Hippocampal formation (tissue), 2 donors: ENCODE measurements around the gene AOPEP.
"Not testable (repeated sequence)": the region's sequence is repeated elsewhere in the genome, so short reads cannot be mapped to it uniquely, and the experiment has no call there.

Source experiments
- DNase-seq, 2 donors: peaks; one replicate each; lab custom pipeline; 2025; lab: John Stamatoyannopoulos, UW

Gene AOPEP

DNA sequence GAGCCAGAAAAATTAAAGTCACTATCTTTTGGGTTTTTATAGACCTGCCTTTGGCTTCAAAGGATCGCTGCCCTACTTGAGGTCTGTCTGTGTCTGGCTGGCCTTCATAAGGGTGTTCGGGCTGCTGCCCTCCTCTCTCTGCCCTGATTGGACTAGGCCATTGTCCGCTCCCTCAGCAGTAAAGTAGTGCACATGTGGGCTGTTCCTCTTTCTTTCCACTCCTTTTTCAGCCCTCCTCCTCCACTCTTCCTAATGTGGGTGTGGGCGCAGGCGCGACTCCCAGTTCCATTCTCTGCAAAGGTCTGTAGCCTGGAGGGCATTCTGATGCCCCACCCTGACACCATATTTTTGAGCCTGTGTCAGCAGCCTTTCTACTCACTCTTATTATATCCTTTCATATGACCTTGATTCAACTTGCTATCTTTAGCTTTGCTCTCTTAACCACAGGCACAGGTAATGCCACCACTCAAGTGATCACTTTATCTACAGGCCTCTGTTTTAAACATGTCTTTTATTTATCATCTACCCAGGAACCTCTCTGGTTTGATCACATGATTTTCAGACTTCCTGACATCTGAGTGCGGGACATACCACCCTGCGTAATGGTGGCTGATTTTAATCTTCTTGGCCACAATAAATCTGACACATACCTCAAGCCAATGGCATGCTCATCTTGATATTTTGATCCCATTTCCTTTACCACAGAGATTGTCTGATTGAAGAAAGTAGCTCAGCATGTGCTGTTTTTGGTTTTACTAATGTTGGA is 144.5 kb downstream of the AOPEP start:
- no peak for DNase-seq

DNA sequence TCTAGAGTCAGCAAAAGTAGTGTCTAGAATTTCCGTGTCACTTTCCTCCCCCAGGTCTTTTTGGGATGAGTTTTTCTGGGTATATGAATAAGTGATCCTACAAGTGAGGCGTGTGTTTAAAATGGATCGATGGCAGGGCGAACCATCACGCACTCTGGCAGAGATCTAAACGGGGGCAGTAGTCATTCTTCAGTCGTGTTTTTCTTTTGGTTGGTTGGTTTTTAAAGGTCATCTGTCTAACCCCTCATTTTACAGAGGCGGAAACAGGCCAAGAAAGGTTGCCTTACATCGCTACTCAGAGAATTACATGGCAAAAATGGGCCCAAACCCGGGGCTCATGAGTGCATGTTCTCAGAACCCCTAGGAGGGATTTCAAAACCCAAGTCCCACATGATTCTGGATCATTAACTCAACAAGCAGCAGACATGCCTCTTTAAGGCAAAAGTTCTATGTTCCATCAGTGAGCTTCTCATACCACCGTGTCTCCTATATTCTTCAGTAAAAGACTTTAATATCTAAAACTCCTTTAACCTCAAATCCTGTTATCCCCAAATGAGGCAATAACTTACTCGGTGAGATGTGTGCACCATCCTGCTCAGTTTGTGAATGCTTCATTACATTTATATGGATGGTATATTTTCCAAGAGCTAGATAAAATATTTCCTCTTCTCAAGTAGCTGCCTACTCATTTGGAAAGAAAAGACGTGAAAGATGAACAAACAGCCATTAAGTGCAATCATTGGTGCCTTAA is 145.8 kb downstream of the AOPEP start:
- no peak for DNase-seq

DNA sequence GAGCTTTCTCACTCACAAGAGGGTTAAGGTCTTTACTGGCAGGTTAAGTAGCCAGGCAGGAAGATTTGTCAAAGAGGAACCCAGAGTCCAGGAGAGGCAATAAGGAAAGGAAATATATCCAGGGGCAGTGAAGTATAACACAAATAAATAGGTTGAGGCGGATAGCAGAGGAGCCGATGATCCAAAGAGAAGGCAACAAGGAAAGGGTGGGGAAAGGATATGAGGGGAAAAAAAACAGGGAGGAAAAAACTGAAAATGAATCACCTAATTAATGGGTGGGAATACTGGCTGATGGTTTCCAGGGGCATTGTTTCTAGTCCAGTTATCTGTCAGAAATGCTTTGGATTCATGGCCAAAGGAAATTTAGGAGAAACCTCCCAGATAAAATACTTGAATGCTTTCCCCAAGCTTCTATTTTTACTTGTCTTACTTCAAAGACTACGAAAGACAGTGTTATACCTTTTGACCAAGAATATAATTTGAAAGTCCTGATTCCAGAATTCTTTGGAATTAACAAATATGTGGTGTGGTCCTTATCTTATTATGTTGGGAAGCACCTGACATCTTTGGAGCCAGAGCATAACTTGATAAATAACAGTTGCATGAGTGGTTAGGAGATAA is 146.5 kb downstream of the AOPEP start:
- no peak for DNase-seq

DNA sequence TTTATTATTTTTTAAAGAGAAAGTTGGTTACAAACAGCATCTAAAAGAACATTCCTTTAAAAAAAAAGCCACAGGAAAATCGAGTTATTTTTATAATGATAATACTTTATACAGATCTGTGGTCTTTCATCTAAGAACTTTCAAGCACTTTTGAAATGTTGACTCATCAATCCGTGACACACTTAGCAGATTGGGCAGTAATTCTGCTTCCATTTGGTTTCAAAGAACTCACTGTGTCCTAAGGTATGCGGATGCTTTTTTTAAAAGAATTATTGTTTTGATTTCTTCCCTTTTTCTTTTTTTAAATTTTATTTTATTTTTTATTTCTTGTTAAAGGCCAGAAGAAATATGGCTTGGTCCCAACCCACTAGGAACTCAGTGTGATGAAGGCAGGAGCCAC is 147.8 kb downstream of the AOPEP start:
- no peak for DNase-seq

DNA sequence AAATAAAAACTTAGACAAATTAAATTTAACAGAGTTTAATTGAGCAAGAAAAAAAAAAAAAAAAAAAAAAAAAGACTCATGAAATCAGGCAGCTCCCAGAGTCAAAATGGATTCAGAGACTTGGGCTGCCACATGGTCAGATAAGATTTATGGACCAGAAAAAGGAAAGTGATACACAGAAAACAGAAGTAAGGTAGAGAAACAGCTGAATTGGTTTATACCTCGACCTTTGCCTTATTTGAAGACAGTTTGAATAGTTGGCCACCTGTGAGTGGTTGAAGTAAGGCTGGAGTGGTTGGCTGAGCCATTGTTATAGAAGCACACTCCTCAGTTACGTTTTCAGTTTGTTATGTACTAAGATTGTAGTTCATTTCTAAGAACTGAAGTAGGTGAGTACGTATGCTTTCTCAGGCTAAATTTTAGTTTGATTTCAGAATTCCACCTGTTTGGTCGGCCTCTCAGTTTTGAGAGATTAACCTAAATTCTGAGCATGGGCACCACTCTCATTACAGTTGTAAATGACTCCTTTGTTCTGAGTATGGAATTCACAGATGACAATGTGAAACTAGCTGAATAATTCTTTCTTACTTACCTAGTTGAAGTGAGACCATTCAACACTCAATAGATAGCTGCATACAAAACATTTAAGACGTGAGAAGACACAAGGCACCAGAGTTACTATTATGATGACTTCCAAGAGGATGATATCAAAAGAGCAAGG is 149.0 kb downstream of the AOPEP start:
- no peak for DNase-seq

DNA sequence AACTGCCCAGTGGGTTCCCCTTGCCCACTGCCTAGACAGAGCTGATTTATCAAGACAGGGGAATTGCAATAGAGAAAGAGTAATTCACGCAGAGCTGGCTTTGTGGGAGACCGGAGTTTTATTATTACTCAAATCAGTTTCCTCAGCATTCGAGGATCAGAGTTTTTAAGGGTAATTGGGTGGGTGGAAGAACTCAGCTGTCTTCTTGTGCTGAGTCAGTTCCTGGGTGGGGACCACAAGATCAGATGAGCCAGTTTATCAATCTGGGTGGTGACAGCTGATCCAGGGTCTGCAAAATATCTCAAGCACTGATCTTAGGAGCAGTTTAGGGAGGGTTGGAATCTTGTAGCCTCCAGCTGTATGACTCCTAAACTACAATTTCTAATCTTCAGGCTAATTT is 152.3 kb downstream of the AOPEP start:
- not testable (repeated sequence) for DNase-seq

DNA sequence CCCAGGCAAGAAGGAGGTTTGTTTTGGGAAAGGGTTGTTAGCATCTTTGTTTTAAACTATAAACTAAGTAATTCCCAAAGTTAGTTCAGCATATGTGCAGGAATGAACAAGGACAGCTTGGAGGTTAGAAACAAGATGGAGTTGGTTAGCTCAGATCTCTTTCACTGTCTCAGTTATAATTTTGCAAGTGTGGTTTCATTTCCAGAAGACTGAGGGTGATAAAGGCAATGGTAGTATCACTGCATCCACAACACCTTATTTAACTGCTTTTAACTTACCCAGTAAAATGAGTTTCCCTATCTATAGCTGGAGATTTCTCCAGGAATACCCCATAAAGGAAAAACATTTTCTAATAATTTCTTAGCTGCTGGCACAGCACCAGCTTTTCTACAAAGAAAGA is 152.7 kb downstream of the AOPEP start:
- no peak for DNase-seq

DNA sequence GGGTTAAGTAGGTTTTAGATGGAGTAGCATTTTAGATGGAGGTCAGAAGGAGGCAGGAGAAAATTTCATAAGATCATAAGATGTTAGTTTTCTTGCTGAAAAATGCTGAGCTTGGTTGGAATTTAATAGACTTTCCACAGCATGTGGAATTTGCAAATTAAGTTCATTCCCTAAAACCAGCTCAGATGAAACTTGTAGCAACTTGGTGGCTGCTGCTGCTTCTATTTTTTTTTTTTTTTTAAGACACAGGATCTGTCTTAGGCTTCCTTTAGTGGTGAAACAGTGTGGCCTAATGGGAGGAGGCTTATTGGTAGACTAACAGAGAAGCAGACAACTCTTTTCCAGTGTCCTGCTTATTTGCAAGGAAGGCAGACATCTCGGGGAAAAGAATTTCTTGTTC is 154.5 kb downstream of the AOPEP start:
- no peak for DNase-seq

DNA sequence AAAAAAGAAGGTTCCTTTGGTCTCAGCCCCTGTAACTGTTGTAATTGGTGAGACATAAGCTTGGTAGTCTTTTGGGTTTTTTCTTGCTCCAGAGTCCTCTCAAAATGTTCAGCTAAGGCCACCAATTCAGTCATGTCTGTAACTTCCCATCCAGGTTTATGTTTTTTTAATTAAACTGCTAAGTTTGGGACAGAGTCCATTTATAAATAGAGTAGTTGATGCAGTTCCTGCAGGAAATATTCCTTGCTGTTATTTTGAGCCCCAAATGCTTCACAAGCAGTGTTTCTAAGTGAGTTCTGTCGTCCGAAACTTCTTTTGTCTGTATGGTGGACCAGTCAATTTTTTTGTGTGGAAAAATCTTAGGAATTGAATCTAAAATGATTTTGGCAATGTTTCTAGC is 155.0 kb downstream of the AOPEP start:
- DNase-seq: no peak

DNA sequence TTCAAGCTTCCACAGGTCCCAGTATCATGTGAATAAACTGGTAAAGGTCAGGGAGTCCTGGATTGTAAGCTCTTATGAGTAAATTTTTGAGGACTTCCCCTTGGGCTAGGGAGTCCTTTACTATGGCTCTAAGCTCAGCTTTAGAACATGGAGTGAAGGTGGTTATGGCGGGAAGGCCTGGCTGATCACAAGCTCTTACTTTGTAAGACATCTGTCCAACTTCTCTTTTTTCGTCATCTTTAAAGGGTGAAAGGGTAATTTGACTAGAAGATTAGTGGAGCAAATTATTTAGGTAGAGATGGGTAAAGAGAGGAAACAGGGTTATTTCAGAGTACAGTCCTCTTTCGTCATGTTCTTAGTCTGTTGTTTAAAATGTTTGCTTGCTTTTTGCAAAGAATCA is 155.4 kb downstream of the AOPEP start:
- DNase-seq: no peak

DNA sequence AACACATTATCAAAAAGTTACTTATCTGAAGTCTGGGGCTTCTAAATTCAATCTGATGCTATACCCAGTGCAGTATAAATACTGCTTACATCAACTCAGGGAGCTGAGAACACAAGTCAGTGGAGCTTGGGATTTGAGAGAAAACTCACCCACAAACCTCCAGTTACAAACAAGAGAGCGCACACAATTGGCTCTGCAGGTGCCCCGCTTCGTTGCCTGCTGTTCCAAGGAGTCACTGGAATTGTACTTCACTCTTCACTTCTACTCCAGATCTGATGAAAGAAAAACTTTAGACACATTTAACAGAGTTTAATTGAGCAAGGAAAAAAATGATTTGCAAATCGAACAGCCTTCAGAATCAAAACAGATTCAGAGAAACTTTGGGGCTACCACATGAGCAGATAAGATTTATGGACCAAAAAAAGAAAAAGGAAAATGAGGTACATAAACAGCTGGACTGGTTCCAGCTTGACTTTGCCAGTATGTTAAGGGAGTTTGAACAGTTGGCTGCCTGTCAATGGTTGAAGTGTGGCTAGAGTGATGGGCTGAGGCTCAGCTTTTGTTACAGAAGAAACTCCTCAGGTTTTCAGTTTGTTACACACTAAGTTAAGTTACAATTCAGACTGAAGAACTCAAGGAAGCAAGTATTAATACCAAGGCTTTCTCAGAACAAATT is 156.6 kb downstream of the AOPEP start:
- no peak for DNase-seq

DNA sequence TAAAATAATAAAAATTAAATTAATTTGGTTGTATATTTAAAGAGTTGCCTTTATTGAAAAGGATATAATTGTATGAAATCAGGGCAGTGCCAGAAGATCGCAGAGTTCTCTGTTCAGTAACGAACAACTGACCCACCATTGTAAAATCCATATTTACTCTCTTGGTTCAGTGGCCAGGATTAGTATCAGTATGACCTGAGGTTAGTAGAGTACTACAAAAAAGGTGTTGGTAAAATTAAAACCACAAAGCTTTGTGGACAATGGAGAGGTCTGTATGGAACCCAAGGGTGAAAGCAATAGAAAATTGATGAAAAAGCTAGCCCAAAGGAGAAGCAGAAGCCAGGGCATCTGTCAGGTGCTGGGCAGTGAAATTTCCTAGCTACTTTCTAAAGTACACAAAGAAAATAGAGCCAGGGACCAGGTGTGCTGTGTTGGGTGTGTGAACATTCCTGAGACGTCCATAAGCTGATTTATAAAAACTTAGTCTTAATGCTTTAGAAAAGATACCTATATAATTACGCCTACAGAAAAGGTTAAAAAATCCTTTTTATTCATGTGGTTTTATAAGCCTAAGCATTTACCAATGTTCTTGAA is 159.5 kb downstream of the AOPEP start:
- DNase-seq: no peak

DNA sequence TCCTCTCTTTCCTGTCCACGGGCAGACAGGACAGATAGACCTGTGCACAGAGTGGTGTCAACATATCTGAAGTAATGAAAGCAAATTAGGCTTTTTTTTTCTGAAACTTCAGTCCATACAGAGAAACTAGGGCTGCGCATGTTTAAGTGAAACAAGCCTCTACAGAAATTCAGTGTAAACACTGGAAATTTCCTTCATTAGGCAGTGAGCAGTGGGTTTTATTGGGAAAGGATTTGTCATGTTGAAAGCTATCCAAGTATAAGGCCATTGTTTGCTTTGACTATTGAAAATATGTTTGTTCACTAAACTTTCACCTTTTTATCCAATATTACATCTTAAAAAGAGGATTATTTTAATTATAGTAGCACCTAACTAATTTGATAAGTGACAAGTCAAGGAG is 161.2 kb downstream of the AOPEP start:
- DNase-seq: no peak

DNA sequence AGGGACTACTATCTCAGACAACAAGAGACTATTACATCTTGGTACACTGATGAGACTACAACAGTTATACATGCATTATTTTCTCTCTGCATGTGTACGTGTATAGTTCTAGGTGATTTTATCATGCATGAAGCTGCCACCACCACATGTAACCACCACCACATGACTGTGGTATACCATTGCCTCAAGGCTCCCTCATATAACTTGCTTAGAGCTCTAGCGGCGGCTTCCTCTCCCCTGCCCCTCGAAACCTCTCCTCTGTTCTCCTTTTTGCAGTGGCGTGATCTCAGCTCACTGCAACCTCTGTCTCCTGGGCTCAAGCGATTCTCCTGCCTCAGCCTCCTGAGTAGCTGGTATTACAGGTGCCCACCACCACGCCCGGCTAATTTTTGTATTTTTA is 162.3 kb downstream of the AOPEP start:
- DNase-seq: no peak

DNA sequence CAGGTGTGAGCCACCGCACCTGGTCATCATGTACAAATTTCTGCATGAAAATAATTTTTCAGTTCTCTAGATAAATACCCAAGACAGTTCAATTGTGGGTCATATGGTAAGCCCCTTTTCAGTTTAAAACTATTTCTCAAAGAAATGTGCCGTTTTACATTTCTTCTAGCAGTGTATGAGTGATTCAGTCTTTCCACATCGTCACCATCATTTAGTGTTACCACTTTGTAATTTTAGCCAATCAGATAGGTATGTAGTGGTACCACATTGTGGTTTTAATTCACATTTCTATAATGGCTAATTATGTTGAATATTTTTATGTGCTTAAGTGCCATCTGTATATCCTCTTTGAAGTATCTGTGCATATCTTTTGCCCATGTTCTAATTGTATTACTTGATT is 163.1 kb downstream of the AOPEP start:
- no peak for DNase-seq

DNA sequence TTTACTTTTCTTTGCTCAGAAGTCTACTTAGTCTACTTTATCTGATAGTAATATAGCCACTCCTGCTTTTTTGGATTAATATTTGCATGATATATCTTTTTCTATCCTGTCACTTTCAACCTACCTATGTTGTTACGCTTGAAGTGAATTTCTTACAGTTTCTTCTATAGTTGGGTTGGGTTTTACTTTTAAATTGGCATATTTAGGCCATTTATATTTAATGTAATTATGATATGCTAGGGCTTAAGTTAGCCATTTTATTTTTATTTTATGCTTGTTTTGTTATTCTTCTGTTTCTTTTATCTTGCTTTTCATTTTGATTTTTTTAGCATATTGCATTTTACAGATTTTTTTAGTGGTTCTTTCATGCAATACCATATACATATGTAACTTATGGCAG is 164.7 kb downstream of the AOPEP start:
- DNase-seq: no peak

DNA sequence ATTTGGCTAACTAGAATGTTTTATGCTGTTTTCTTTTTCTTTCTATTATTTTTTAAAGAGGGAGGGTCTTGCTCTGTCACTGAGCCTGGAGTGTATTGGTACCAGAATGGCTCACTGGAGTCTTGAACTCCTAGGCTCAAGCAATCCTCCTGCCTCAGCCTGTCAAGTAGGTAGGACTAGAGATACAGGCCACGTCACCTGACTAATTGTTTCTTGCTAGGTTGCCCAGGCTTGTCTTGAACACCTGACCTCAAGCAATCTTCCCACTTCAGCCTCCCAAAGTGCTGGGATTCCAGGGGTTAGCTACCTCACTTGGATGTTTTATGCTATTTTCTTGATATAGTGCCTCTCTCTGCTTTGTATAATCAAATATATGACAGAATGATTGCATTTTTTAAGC is 166.2 kb downstream of the AOPEP start:
- DNase-seq: no peak

DNA sequence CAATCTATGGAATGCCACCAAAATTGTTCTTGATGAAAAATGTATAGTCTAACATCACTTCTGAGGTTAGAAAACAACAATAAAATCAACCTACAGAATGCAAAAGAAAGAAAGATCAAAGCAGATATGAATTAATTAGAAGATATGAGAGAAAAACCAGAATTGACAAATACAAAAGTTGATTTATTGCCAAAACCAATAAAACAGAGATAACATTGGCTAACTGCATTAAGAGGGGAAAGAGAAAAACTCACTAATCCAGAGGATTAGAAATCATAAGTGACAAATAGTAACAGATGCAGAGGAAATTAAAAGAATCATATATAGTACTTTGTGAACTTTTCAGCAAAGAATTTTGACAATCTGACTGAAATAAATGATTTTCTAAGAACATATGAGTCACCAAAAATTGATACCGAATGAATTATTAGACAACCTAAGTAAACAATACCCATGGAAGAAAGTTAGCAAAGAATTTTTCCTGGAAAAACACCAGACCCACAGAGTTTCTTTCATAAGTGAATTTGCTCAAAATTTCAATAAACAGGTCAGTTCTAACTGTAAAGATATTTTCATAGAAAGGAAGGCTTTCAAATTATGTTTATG is 167.7 kb downstream of the AOPEP start:
- no peak for DNase-seq

DNA sequence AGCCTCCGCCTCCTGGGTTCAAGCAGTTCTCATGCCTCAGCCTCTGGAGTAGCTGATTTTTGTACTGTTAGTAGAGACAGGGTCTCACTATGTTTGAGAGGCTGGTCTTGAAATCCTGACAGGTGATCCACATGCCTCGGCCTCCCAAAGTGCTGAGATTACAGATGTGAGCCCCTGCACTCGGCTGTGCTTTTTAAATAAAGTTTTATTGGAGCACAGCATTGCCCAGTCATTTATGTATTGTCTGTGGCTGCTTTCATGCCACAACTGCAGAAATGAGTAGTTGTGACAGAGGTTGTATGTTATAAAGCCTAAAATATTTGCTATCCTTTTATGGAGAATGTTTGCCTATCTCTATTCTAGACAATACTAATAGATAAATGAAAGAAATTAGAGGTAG is 169.2 kb downstream of the AOPEP start:
- no peak for DNase-seq

DNA sequence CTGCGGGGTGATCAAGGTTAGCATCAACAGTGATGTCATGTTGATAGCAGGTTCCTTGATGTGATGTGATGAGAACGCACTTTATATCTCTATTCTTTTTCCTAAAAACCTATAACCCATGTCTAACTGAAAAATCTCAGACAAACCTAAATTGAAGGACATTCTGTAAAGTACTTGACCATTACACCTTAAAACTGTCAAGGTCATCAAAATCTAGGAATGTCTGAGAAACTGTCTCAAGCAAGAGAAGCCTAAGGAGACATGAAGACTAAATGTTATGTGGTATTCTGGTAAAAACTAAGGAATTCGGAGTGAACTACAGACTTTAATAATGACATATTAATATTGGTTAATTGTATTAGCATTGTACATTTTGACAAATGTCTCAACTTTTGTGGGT is 170.0 kb downstream of the AOPEP start:
- DNase-seq: no peak
